Measurements from ENCODE around the gene GUCY1B1.

- TF ChIP-seq CTCF (IDR thresholded peaks at IDR 0.05; ENCODE audit: low read depth, low read length) (no peak), POLR2A (IDR thresholded peaks at IDR 0.05; ENCODE audit: extremely low read depth, insufficient read length) (no peak), MAX (IDR thresholded peaks at IDR 0.05; ENCODE audit: low read depth, low read length) (no peak)
These were observed 88.1 kb downstream of the GUCY1B1 start for GRCh38 chr4:155846929-155847328.
